ENCODE results near the gene FKBP15. TPM values are rescaled to one million over a fixed set of nuclear protein-coding genes. Genes with fewer than 3 reads are reported as not detected.

Gene FKBP15
- total and polyA plus RNA-seq, 2 of the 8 experiments (the other 6 are each of a cell fraction or from before 2014, with no cell fraction given), result 9.9 to 13.8 TPM

- ChIA-PET CTCF (ENCODE audit: partially characterized antibody) (interaction anchor here (1.6 kb wide), 1 partner anchor 11 kb away, joined by 7 read pairs; no protein-coding TSS in a partner anchor), POLR2A (ENCODE audit: partially characterized antibody) (no interaction called here)
- H4K5ac ChIP-seq (ENCODE audit: insufficient read length, low read depth, low read length), result no peak overlapping the region
- no peak overlapping the region for H2BK15ac ChIP-seq (ENCODE audit: low read length)
- H3K18ac ChIP-seq (ENCODE audit: extremely low read depth, low read length), result no peak overlapping the region
- no peak overlapping the region for H3K14ac ChIP-seq (ENCODE audit: insufficient read length)
- H3K79me2 ChIP-seq (ENCODE audit: control insufficient read depth in 1 of 2, insufficient read depth in 2 of 2, low read length in 2 of 2), result no peaks in the 10 kb centered on the region
- no peak overlapping the region for H2AFZ ChIP-seq (ENCODE audit: low read length)
- H3K79me1 ChIP-seq (ENCODE audit: low read depth, low read length), result no peaks in the 10 kb centered on the region
- no peak for DNase-seq (ENCODE audit: low read depth in 1 of 2, low spot score in 2 of 2)
- no peak overlapping the region for H2BK120ac ChIP-seq (replicated peaks; ENCODE audit: low read depth, low read length)
- no peak overlapping the region for H2BK20ac ChIP-seq (ENCODE audit: low read length)
- no peak overlapping the region for H2BK12ac ChIP-seq (ENCODE audit: low read depth, low read length)
- no peak for FAIRE-seq
- no peaks in the 10 kb centered on the region for H3K23me2 ChIP-seq (ENCODE audit: low read depth, low read length)
- no peak overlapping the region for H4K8ac ChIP-seq (ENCODE audit: extremely low read depth, insufficient read depth, low read length)
- no peak overlapping the region for H3K4me3 ChIP-seq (ENCODE audit: extremely low read depth in 1 of 4, insufficient read depth in 2 of 4, low read depth in 3 of 4, low read length in 4 of 4)
- H3K9ac ChIP-seq (replicated peaks in 1 of 4; ENCODE audit: extremely low read depth in 1 of 4, low read depth in 3 of 4, low read length in 3 of 4), result no peak overlapping the region
- H3K27me3 ChIP-seq (replicated peaks in 1 of 4; ENCODE audit: control insufficient read depth in 3 of 4, extremely low read depth in 1 of 4, insufficient read depth in 3 of 4, low read length in 3 of 4), result no peaks in the 10 kb centered on the region
- no peak overlapping the region for H2AK5ac ChIP-seq (ENCODE audit: low read depth, low read length)
- H3K23ac ChIP-seq (ENCODE audit: insufficient read length), result no peak overlapping the region
- H3K9me3 ChIP-seq (ENCODE audit: insufficient read depth in 2 of 2, low read depth in 1 of 2, low read length in 1 of 2), result no peaks in the 10 kb centered on the region
- no peaks in the 10 kb centered on the region for H3K4me1 ChIP-seq (replicated peaks in 1 of 4; ENCODE audit: control insufficient read depth in 3 of 4, insufficient read depth in 4 of 4, low read length in 3 of 4)
- no peak overlapping the region for H3K27ac ChIP-seq (ENCODE audit: low read depth, low read length)
- no peak overlapping the region for H3K56ac ChIP-seq (replicated peaks; ENCODE audit: insufficient read length, low read depth, low read length)
- no peak overlapping the region for H3K4me2 ChIP-seq (ENCODE audit: insufficient read depth in 1 of 2, low read depth in 2 of 2, low read length in 2 of 2)
- H3K4ac ChIP-seq (replicated peaks; ENCODE audit: insufficient read length, low read depth, low read length), result no peak overlapping the region
- H3K36me3 ChIP-seq (ENCODE audit: control insufficient read depth in 2 of 4, insufficient read depth in 4 of 4, low read length in 3 of 4), result peaks cover 0 to 63% (median 33%) of the 10 kb centered on the region in 4 experiments; a peak in 7 of 8 replicates
- H2BK5ac ChIP-seq (ENCODE audit: low read depth, low read length), result no peak overlapping the region
- no peaks in the 10 kb centered on the region for H4K20me1 ChIP-seq (replicated peaks in 1 of 2; ENCODE audit: control insufficient read depth in 1 of 2, insufficient read depth in 2 of 2, low read length in 2 of 2)
- WGBS, 2 experiments (ENCODE audit: extremely low coverage in 1 of 2, insufficient coverage in 1 of 2, insufficient read length in 1 of 2, insufficient replicate concordance in 2 of 2, low coverage in 1 of 2, low lambda C conversion rate in 2 of 2, missing lambda C conversion rate in 1 of 2), result 97% methylated on average over 2 of the region's 2 CpGs; no CpG with 5 or more reads in 1 of the 2 experiments
- no peak overlapping the region for H4K91ac ChIP-seq (replicated peaks; ENCODE audit: insufficient read length, low read length)
- TF ChIP-seq HDAC2 (IDR thresholded peaks at IDR 0.05; ENCODE audit: borderline replicate concordance in 1 of 2, low read depth in 2 of 2, low read length in 2 of 2) (no peak), CHD1 (IDR thresholded peaks at IDR 0.05; ENCODE audit: low read depth, low read length) (no peak), JUN (IDR thresholded peaks at IDR 0.05; ENCODE audit: low read depth, low read length) (no peak), RXRA (IDR thresholded peaks at IDR 0.05; ENCODE audit: insufficient read depth, low read depth, low read length) (no peak), KDM5A (IDR thresholded peaks at IDR 0.05; ENCODE audit: low read length) (no peak), RAD21 (IDR thresholded peaks at IDR 0.05 in 1 of 2, conservative IDR thresholded peaks at IDR 0.05 in 1 of 2; ENCODE audit: low read depth in 2 of 2, low read length in 2 of 2) (no peak), SIX5 (IDR thresholded peaks at IDR 0.05; ENCODE audit: low read depth, low read length) (no peak), MAX (IDR thresholded peaks at IDR 0.05) (no peak), BCL11A (IDR thresholded peaks at IDR 0.05; ENCODE audit: low read depth in 2 of 2, low read length in 2 of 2) (no peak), TAF7 (optimal IDR thresholded peaks at IDR 0.05; ENCODE audit: borderline replicate concordance, low read depth, low read length) (no peak), GABPA (IDR thresholded peaks at IDR 0.05; ENCODE audit: borderline replicate concordance, insufficient read depth, low read length) (no peak), TEAD4 (IDR thresholded peaks at IDR 0.05; ENCODE audit: low read depth, low read length) (no peak), SRF (IDR thresholded peaks at IDR 0.05; ENCODE audit: low read depth, low read length) (no peak), SUZ12 (IDR thresholded peaks at IDR 0.05; ENCODE audit: low read length) (no peak)
Observed at GRCh38 chr9:113184539-113184938, 36.5 kb downstream of the FKBP15 start.

All from H1 (cell line).